ENCODE data around the gene RPAP3. TPM values are rescaled to one million over a fixed set of nuclear protein-coding genes. Genes with fewer than 3 reads are reported as not detected.

RPAP3 gene
- total and polyA plus RNA-seq, 9 of the 15 experiments (the other 6 are each of a cell fraction or from before 2014, with no cell fraction given) = 40.0 to 92.1 (median 54.1) TPM

DNA sequence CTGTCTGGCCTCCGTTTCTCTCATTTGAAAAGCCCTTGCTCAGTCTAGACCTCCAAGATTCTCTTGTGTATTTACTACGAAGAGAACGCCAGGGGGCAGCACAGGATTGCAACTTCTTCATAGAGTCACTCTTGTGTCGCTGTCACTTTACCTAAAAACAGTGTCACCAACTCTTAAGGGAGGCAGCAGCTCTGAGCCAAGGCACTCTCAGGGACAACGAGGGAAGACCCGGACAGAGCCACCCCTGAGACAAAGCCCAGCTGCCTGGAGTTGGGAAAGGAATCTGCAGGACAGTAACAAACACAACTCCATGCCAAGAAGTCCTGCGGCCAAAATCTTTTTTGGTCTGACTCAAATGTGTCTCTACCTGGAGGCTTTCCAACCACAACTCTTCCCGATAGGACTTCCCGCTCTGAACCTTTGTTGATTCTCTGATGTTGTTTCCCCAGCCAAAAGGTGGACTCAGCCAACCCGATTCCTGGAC, 9.6 kb upstream of the RPAP3 start:
- Histone ChIP-seq H3K79me2 (ENCODE audit: control insufficient read depth, insufficient read depth, low read length) (no peaks in the 10 kb centered on the region), H3K27me3 (ENCODE audit: control insufficient read depth in 2 of 2, insufficient read depth in 2 of 2, low read length in 2 of 2) (no peaks in the 10 kb centered on the region), H3K36me3 (ENCODE audit: control insufficient read depth, insufficient read depth, low read length) (no peaks in the 10 kb centered on the region), H3K4me3 (no peak overlapping the region), H3K4me1 (replicated peaks in 1 of 2; ENCODE audit: control insufficient read depth in 2 of 2, insufficient read depth in 2 of 2, low read length in 2 of 2) (peaks cover 3 to 4% of the 10 kb centered on the region in 2 experiments; a peak in 4 of 5 replicates), H3K9me1 (ENCODE audit: control insufficient read depth, insufficient read depth, low read length) (no peaks in the 10 kb centered on the region), H4K20me1 (replicated peaks; ENCODE audit: control insufficient read depth, insufficient read depth, low read length) (no peaks in the 10 kb centered on the region; the same call in 1 of the 2 replicates), H3K9me3 (replicated peaks; ENCODE audit: control insufficient read depth, insufficient read depth, low read depth, low read length) (no peaks in the 10 kb centered on the region), H3K27ac (ENCODE audit: extremely low read depth, low read depth, low read length) (no peak overlapping the region), H3K4me2 (ENCODE audit: insufficient read depth, low read length) (no peak overlapping the region), H2AFZ (ENCODE audit: low read depth, low read length) (no peak overlapping the region), H3K9ac (ENCODE audit: insufficient read depth in 1 of 2, low read depth in 2 of 2, low read length in 2 of 2) (peak overlapping the region in 1 of 2 experiments; percentile 72; a peak in 1 of 4 replicates)
- ATAC-seq = peak; percentile 83
- intact Hi-C loops (cut with micrococcal nuclease) = loop anchor here (1.0 to 10.0 kb wide), 5 partner anchors 52 to 449 kb away; no protein-coding TSS in a partner anchor
- DNase-seq (ENCODE audit: extremely low read depth in 1 of 4, low spot score in 3 of 4) = peak; percentile 62 to 92 (median 66)
- FAIRE-seq = peak; percentile 95
- POLR2A ChIA-PET = interaction anchor here (0.7 to 1.1 kb wide), 7 partner anchors 8 to 159 kb away, joined by 3 to 4 read pairs (median 3); no protein-coding TSS in a partner anchor
- BruUV-seq (replicated peaks) = no TSS peak
- CTCF ChIA-PET (ENCODE audit: low intra/inter-chr PET ratio) = interaction anchor here (0.6 to 2.7 kb wide), 10 partner anchors 44 to 450 kb away, joined by 3 to 32 read pairs (median 4); partner anchors contain the start of gene RAPGEF3
- WGBS (ENCODE audit: insufficient coverage, low coverage, missing lambda C conversion rate) = 17% methylated on average over 10 of the region's 10 CpGs
- in situ Hi-C loops (cut with MboI) = loop anchor here (10.0 kb wide), 1 partner anchor 59 kb away; the partner anchor contains the start of gene SLC48A1
- no peak for TF ChIP-seq HDAC6 (IDR thresholded peaks at IDR 0.05; ENCODE audit: low read depth, low read length)
- no peak for TF ChIP-seq SMARCE1 (IDR thresholded peaks at IDR 0.05)
- TF ChIP-seq SRSF1 (IDR thresholded peaks at IDR 0.05; ENCODE audit: low read depth, low read length) = no peak
- TF ChIP-seq RAD21 (CRISPR knock-in tag; conservative IDR thresholded peaks at IDR 0.05 in 1 of 2, IDR thresholded peaks at IDR 0.05 in 1 of 2) = peak; percentile 85 to 91
- peak; percentile 82; the same call in 1 of the 2 replicates for TF ChIP-seq STAG1 (CRISPR knock-in tag; IDR thresholded peaks at IDR 0.05; ENCODE audit: borderline replicate concordance)
- TF ChIP-seq PHB2 (IDR thresholded peaks at IDR 0.05; ENCODE audit: low read depth) = no peak
- TF ChIP-seq CC2D1A (IDR thresholded peaks at IDR 0.05) = peak; percentile 56; the same call in 1 of the 2 replicates
- TF ChIP-seq FOXK1 (CRISPR knock-in tag; IDR thresholded peaks at IDR 0.05; ENCODE audit: borderline replicate concordance) = 0 out of 2 replicates have a peak, but pooled peaks have one; percentile 42
- TF ChIP-seq, protein P1, sequence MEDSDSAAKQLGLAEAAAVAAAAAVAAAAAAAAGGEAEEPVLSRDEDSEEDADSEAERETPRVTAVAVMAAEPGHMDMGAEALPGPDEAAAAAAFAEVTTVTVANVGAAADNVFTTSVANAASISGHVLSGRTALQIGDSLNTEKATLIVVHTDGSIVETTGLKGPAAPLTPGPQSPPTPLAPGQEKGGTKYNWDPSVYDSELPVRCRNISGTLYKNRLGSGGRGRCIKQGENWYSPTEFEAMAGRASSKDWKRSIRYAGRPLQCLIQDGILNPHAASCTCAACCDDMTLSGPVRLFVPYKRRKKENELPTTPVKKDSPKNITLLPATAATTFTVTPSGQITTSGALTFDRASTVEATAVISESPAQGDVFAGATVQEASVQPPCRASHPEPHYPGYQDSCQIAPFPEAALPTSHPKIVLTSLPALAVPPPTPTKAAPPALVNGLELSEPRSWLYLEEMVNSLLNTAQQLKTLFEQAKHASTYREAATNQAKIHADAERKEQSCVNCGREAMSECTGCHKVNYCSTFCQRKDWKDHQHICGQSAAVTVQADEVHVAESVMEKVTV (CRISPR knock-in tag; IDR thresholded peaks at IDR 0.05) = peak; percentile 88
- TF ChIP-seq, protein P2, sequence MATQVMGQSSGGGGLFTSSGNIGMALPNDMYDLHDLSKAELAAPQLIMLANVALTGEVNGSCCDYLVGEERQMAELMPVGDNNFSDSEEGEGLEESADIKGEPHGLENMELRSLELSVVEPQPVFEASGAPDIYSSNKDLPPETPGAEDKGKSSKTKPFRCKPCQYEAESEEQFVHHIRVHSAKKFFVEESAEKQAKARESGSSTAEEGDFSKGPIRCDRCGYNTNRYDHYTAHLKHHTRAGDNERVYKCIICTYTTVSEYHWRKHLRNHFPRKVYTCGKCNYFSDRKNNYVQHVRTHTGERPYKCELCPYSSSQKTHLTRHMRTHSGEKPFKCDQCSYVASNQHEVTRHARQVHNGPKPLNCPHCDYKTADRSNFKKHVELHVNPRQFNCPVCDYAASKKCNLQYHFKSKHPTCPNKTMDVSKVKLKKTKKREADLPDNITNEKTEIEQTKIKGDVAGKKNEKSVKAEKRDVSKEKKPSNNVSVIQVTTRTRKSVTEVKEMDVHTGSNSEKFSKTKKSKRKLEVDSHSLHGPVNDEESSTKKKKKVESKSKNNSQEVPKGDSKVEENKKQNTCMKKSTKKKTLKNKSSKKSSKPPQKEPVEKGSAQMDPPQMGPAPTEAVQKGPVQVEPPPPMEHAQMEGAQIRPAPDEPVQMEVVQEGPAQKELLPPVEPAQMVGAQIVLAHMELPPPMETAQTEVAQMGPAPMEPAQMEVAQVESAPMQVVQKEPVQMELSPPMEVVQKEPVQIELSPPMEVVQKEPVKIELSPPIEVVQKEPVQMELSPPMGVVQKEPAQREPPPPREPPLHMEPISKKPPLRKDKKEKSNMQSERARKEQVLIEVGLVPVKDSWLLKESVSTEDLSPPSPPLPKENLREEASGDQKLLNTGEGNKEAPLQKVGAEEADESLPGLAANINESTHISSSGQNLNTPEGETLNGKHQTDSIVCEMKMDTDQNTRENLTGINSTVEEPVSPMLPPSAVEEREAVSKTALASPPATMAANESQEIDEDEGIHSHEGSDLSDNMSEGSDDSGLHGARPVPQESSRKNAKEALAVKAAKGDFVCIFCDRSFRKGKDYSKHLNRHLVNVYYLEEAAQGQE (IDR thresholded peaks at IDR 0.05; ENCODE audit: borderline replicate concordance) = peak; percentile 79
- TF ChIP-seq, protein P2 (CRISPR knock-in tag; IDR thresholded peaks at IDR 0.05; ENCODE audit: low read depth) = no peak
- TF ChIP-seq ARNT (IDR thresholded peaks at IDR 0.05) = 0 out of 4 replicates have a peak, but pooled peaks of 1 of the 2 experiments have one; percentile 17
- TF ChIP-seq ARID2 (IDR thresholded peaks at IDR 0.05) = peak; percentile 41; the same call in 1 of the 2 replicates

Measured in K562 (cell line).